A673 (cell line): ENCODE measurements around the gene INHBB. TPM values are rescaled to one million over a fixed set of nuclear protein-coding genes. Genes with fewer than 3 reads are reported as not detected.

ENCODE experiments used
- Bru-seq: library from RNA; stranded (reverse); fragments of 400-500 nt; gene quantifications from one replicate; lab custom pipeline; 2021; lab: Mats Ljungman, UMichigan
- BruChase-seq, 2 experiments: library from RNA; stranded (reverse); fragments of 400-500 nt; gene quantifications; one replicate each; lab custom pipeline; 2021; lab: Mats Ljungman, UMichigan
- BruUV-seq: library from RNA; stranded (reverse); fragments of 400-500 nt; replicated peaks from 2 replicates; lab custom pipeline; 2021; lab: Mats Ljungman, UMichigan
- CTCF ChIA-PET: fragments of 300-600 bp; sonication (Branson Sonifier 250); formaldehyde crosslinking; loops from one replicate; lab custom pipeline; 2022; ENCODE audit warnings: antibody characterized with exemption; lab: Charles Lee
- POLR2A ChIA-PET: fragments of 300-600 bp; sonication (Branson Sonifier 250); formaldehyde crosslinking; loops from one replicate; lab custom pipeline; 2022; ENCODE audit warnings: antibody characterized with exemption; ENCODE audit not compliant: low non-redundant PET; lab: Charles Lee
- DNase-seq: peaks from one replicate; pipeline ENCODE4 v3.0.0-alpha.2; 2015; ENCODE audit warnings: low spot score
- H3K27ac ChIP-seq: fragments of 200-600 bp; sonication (generic); 2 replicates; pipeline ENCODE4 v1.5.1; 2016; ENCODE audit warnings: mixed run types, low read depth, mild to moderate bottlenecking, mixed read lengths, antibody characterized with exemption, low read length; ENCODE audit not compliant: poor library complexity, severe bottlenecking
- H3K27me3 ChIP-seq: fragments of 200-600 bp; sonication (generic); replicated peaks from 2 replicates; pipeline ENCODE4 v1.6.1; 2017; ENCODE audit warnings: mixed run types, low read depth, mild to moderate bottlenecking, mixed read lengths, antibody characterized with exemption, low read length; ENCODE audit not compliant: insufficient read depth, poor library complexity
- H3K36me3 ChIP-seq: fragments of 200-600 bp; sonication (generic); 2 replicates; pipeline ENCODE4 v1.6.1; 2016; ENCODE audit warnings: mixed run types, mild to moderate bottlenecking, mixed read lengths, antibody characterized with exemption, low read length; ENCODE audit not compliant: insufficient read depth, poor library complexity, severe bottlenecking
- H3K4me1 ChIP-seq: fragments of 200-600 bp; sonication (generic); 2 replicates; pipeline ENCODE4 v1.6.1; 2017; ENCODE audit warnings: mixed run types, mild to moderate bottlenecking, mixed read lengths, antibody characterized with exemption, low read length; ENCODE audit not compliant: insufficient read depth, poor library complexity, severe bottlenecking
- H3K4me3 ChIP-seq: fragments of 200-600 bp; sonication (generic); 2 replicates; pipeline ENCODE4 v1.5.1; 2016; ENCODE audit warnings: low read depth, mixed run types, mild to moderate bottlenecking, mixed read lengths, low read length; ENCODE audit not compliant: poor library complexity, severe bottlenecking
- H3K9me3 ChIP-seq: fragments of 200-600 bp; sonication (generic); 2 replicates; pipeline ENCODE4 v1.6.1; 2016; ENCODE audit warnings: mixed run types, low read depth, mild to moderate bottlenecking, mixed read lengths, antibody characterized with exemption, low read length; ENCODE audit not compliant: poor library complexity, severe bottlenecking
- CTCF ChIP-seq: fragments of 300-800, 200-600 bp; sonication (generic); conservative IDR thresholded peaks from 2 replicates; pipeline ENCODE4 v1.5.1; 2017; ENCODE audit warnings: low read depth, mild to moderate bottlenecking, antibody characterized with exemption, low read length, moderate library complexity, mixed read lengths
- EZH2 ChIP-seq: fragments of 200-600 bp; sonication (generic); IDR thresholded peaks from 2 replicates; pipeline ENCODE4 v1.6.1; 2017; ENCODE audit warnings: borderline replicate concordance, low read depth, mild to moderate bottlenecking, mixed read lengths, antibody characterized with exemption, low read length; ENCODE audit not compliant: poor library complexity, severe bottlenecking
- intact Hi-C: fragments of 100-400 bp; cut with micrococcal nuclease; formaldehyde crosslinking; loops from one replicate; pipeline ENCODE4 v1.10.0; 2022; ENCODE audit not compliant: unreplicated experiment
- long read RNA-seq: library from polyadenylated mRNA; stranded (forward); transcript quantifications from one replicate; pipeline ENCODE4 v2.0.0, GENCODE V29; 2022
- total RNA-seq: library from RNA; stranded (reverse); gene quantifications from 2 replicates; pipeline ENCODE4 v1.2.3, GENCODE V29; 2021

The INHBB gene
- total RNA-seq = 0.09 TPM in 2 replicates
- not detected for Bru-seq, nascent RNA
- not detected for BruChase-seq, experiment 1, labeled RNA remaining after a 2-hour chase
- BruChase-seq, experiment 2, labeled RNA remaining after a 6-hour chase = percentile 19 among the genes with signal in this experiment
- long read RNA-seq = 0 reads

- CTCF ChIA-PET = interaction anchor here (0.9 kb wide), 1 partner anchor 34 kb away, joined by 7 read pairs; no protein-coding TSS in a partner anchor
- intact Hi-C loops = loop anchor here (10.0 kb wide), 1 partner anchor 169 kb away; no protein-coding TSS in a partner anchor
These were observed at the start of gene INHBB for GRCh38 chr2:120346026-120346666. Gene INHBB (plus strand): TSS chr2:120346136. CDS start chr2:120346189, 53 bp downstream.

DNA sequence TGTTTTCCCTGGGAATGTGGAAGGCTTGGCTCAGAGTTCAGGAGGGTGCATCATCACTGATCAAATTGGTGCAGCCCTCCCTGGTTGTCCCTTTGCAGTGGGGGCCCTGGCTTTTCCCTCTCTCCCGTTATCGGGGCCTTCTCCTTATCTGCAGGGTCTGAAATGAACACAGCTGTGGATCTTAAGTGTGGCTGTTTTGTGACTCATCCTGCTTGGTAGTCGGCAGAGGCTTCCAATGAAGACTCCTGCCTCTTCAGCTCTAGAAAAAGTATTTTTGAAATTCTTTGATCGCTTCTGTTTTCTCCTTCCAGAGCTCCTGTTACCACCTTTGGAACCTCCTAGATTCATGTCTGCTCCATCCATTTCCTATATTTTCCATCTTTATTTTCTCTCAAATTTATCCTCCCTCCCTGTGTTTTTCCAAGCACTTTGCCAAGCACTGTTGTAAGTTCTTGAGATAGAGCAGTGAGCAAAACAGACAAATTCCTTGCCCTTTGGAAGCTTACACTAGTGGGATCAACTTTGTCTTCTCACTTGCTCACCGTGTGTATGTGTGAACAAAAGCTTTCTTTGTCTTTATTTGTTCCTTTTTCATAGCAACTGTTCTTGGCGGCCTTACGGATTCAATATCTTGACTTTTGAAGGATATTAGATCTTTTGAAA, 47.6 kb upstream of the INHBB start:
- DNase-seq = no peak
- TF ChIP-seq EZH2 (no peak), CTCF (no peak)
- no TSS peak for BruUV-seq
- ChIA-PET POLR2A (no interaction called here), CTCF (no interaction called here)
- no peak overlapping the region for H3K27ac ChIP-seq
- peaks cover 7% of the 10 kb centered on the region for H3K36me3 ChIP-seq
- no peaks in the 10 kb centered on the region for H3K4me1 ChIP-seq
- no peak overlapping the region for H3K4me3 ChIP-seq
- H3K9me3 ChIP-seq = no peaks in the 10 kb centered on the region
- H3K27me3 ChIP-seq = no peaks in the 10 kb centered on the region
- intact Hi-C loops = no loop called here

More at GRCh38 chr2:120346026-120346666, at the start of gene INHBB:
- Histone ChIP-seq H3K9me3 (no peaks in the 10 kb centered on the region), H3K4me1 (peaks cover 13% of the 10 kb centered on the region), H3K27me3 (peaks cover 63% of the 10 kb centered on the region), H3K27ac (no peak within 1 kb of the TSS), H3K4me3 (peak within 1 kb of the TSS; percentile 44), H3K36me3 (no peaks in the 10 kb centered on the region)
- TF ChIP-seq CTCF (no peak), EZH2 (no peak)
- POLR2A ChIA-PET = interaction anchor here (0.6 kb wide), 1 partner anchor 247 kb away, joined by 7 read pairs; no protein-coding TSS in a partner anchor
- no peak for DNase-seq
- BruUV-seq = no TSS peak

- no peaks in the 10 kb centered on the region for H3K9me3 ChIP-seq
- CTCF ChIA-PET = no interaction called here
- H3K4me3 ChIP-seq = no peak overlapping the region
- no peak overlapping the region for H3K27ac ChIP-seq
- intact Hi-C loops = no loop called here
- BruUV-seq = no TSS peak
- no peaks in the 10 kb centered on the region for H3K4me1 ChIP-seq
- POLR2A ChIA-PET = no interaction called here
- no peak for DNase-seq
- H3K36me3 ChIP-seq = peaks cover 7% of the 10 kb centered on the region
- TF ChIP-seq CTCF (no peak), EZH2 (no peak)
- no peaks in the 10 kb centered on the region for H3K27me3 ChIP-seq
These were observed 46.9 kb upstream of the INHBB start for GRCh38 chr2:120299004-120299403.
